ENCODE measurements around the gene IL11RA. TPM values are rescaled to one million over a fixed set of nuclear protein-coding genes. Genes with fewer than 3 reads are reported as not detected.
A peak's percentile ranks its signal among the peaks of the same experiment; 100 is the strongest.
"Not testable (repeated sequence)": the region's sequence is repeated elsewhere in the genome, so short reads cannot be mapped to it uniquely, and the experiment has no call there.

The IL11RA gene
- total RNA-seq, 1 experiment from 2014 or later = 12.4 TPM

- no peak for DNase-seq (ENCODE audit: low spot score)
Measured at GRCh38 chr9:34629491-34629808, 22.5 kb upstream of the IL11RA start.

GRCh38 chr9:34630402-34631154 is 21.4 kb upstream of the IL11RA start:
- no peak for DNase-seq (ENCODE audit: low spot score)

- DNase-seq (ENCODE audit: low spot score) = no peak
Measured at GRCh38 chr9:34633166-34633565, 18.8 kb upstream of the IL11RA start.

GRCh38 chr9:34633851-34634550 is 18.0 kb upstream of the IL11RA start:
- peak; percentile 66 for DNase-seq (ENCODE audit: low spot score)

GRCh38 chr9:34634551-34635248 is 17.3 kb upstream of the IL11RA start:
- no peak for DNase-seq (ENCODE audit: low spot score)

- DNase-seq (ENCODE audit: low spot score) = no peak
Measured at GRCh38 chr9:34635556-34635955, 16.4 kb upstream of the IL11RA start.

- no peak for DNase-seq (ENCODE audit: low spot score)
Measured at GRCh38 chr9:34636791-34637355, 15.1 kb upstream of the IL11RA start.

GRCh38 chr9:34637356-34638137 is 14.4 kb upstream of the IL11RA start, which contains the start of gene SIGMAR1:
SIGMAR1 (minus strand) TSS chr9:34637787; CDS start chr9:34637697, 90 bp downstream.
- DNase-seq (ENCODE audit: low spot score) = peak; percentile 89

- no peak for DNase-seq (ENCODE audit: low spot score)
Measured at GRCh38 chr9:34638138-34638445, 13.9 kb upstream of the IL11RA start.

- DNase-seq (ENCODE audit: low spot score) = not testable (repeated sequence)
Measured at GRCh38 chr9:34639322-34639721, 12.7 kb upstream of the IL11RA start.

GRCh38 chr9:34642679-34643078 is 9.3 kb upstream of the IL11RA start:
- DNase-seq (ENCODE audit: low spot score) = no peak

GRCh38 chr9:34644766-34645314 is 7.1 kb upstream of the IL11RA start:
- no peak for DNase-seq (ENCODE audit: low spot score)

GRCh38 chr9:34646211-34647083 is 5.5 kb upstream of the IL11RA start, which contains the start of gene GALT:
GALT (plus strand) TSS chr9:34646675; CDS start chr9:34646705, 30 bp downstream.
- DNase-seq (ENCODE audit: low spot score) = peak; percentile 87

- DNase-seq (ENCODE audit: low spot score) = no peak
Measured at GRCh38 chr9:34647084-34647403, 4.9 kb upstream of the IL11RA start.

GRCh38 chr9:34647651-34648050 is 4.3 kb upstream of the IL11RA start:
- no peak for DNase-seq (ENCODE audit: low spot score)

GRCh38 chr9:34648673-34649072 is 3.3 kb upstream of the IL11RA start:
- DNase-seq (ENCODE audit: low spot score) = no peak

- DNase-seq (ENCODE audit: low spot score) = no peak
Measured at GRCh38 chr9:34650816-34651215, 1.2 kb upstream of the IL11RA start.

GRCh38 chr9:34651321-34651720 is 664 bp upstream of the IL11RA start:
- DNase-seq (ENCODE audit: low spot score) = no peak

- DNase-seq (ENCODE audit: low spot score) = no peak
Measured at GRCh38 chr9:34652602-34653000, 616 bp downstream of the IL11RA start.
